ENCODE data around the gene CSGALNACT2. TPM values are rescaled to one million over a fixed set of nuclear protein-coding genes. Genes with fewer than 3 reads are reported as not detected.

The CSGALNACT2 gene
- total and polyA plus RNA-seq, 2 of the 13 experiments (the other 11 are each of a cell fraction or from before 2014, with no cell fraction given), result 3.3 to 7.1 TPM

GRCh38 chr10:43120116-43120928, 17.9 kb upstream of the CSGALNACT2 start:
- DNase-seq (ENCODE audit: low spot score) (no peak), FAIRE-seq (no peak), ATAC-seq (no peak)
- Histone ChIP-seq H3K79me2 (ENCODE audit: insufficient read depth, low read length) (no peaks in the 10 kb centered on the region), H2AFZ (ENCODE audit: low read length) (no peak overlapping the region), H3K4me3 (replicated peaks in 1 of 3; ENCODE audit: insufficient read depth in 1 of 3, low read depth in 2 of 3, low read length in 3 of 3) (no peak overlapping the region), H4K20me1 (ENCODE audit: insufficient read depth, low read length) (no peaks in the 10 kb centered on the region), H3K9ac (ENCODE audit: insufficient read depth, low read depth, low read length) (no peak overlapping the region), H3K4me1 (ENCODE audit: insufficient read depth, low read length) (no peaks in the 10 kb centered on the region), H3K9me3 (ENCODE audit: low read length) (no peaks in the 10 kb centered on the region), H3K36me3 (replicated peaks in 1 of 2; ENCODE audit: control insufficient read depth in 1 of 2, insufficient read depth in 2 of 2, low read length in 2 of 2) (no peaks in the 10 kb centered on the region), H3K27me3 (ENCODE audit: control insufficient read depth in 1 of 2, insufficient read depth in 2 of 2, low read length in 2 of 2) (peaks cover 6 to 64% of the 10 kb centered on the region in 2 experiments), H3K4me2 (ENCODE audit: low read depth, low read length) (no peak overlapping the region), H3K27ac (ENCODE audit: extremely low read length, insufficient read depth, low read length) (no peak overlapping the region)
- 16% methylated on average over 15 of the region's 19 CpGs for WGBS (ENCODE audit: low lambda C conversion rate)
- intact Hi-C loops (cut with micrococcal nuclease; ENCODE audit: unreplicated experiment), result no loop called here
- in situ Hi-C loops (cut with HindIII; ENCODE audit: extremely low pct_ligation_motif_present, low pct_unique_long_range_greater_than_20kb), result no loop called here
- CTCF ChIA-PET (ENCODE audit: low intra/inter-chr PET ratio, low total read pairs), result no interaction called here
- no TSS peak for BruUV-seq (replicated peaks)
- POLR2A ChIA-PET, result no interaction called here
- TF ChIP-seq CCDC6 (CRISPR knock-in tag; IDR thresholded peaks at IDR 0.05) (no peak), MIER2 (CRISPR knock-in tag; IDR thresholded peaks at IDR 0.05) (no peak), RARA (CRISPR knock-in tag; IDR thresholded peaks at IDR 0.05) (no peak), MNT (IDR thresholded peaks at IDR 0.05) (no peak), DBP (CRISPR knock-in tag; IDR thresholded peaks at IDR 0.05; ENCODE audit: not compliant biosample characterization) (no peak), ZNF556 (CRISPR knock-in tag; IDR thresholded peaks at IDR 0.05; ENCODE audit: borderline replicate concordance) (no peak), KLF12 (CRISPR knock-in tag; IDR thresholded peaks at IDR 0.05; ENCODE audit: borderline replicate concordance) (no peak), ZSCAN12 (CRISPR knock-in tag; IDR thresholded peaks at IDR 0.05) (no peak), ZNF549 (CRISPR knock-in tag; IDR thresholded peaks at IDR 0.05) (no peak), TCF7 (IDR thresholded peaks at IDR 0.05; ENCODE audit: low read depth) (no peak), SIX4 (CRISPR knock-in tag; IDR thresholded peaks at IDR 0.05) (no peak), ZNF569 (CRISPR knock-in tag; IDR thresholded peaks at IDR 0.05; ENCODE audit: borderline replicate concordance) (no peak), ZNF577 (CRISPR knock-in tag; IDR thresholded peaks at IDR 0.05; ENCODE audit: borderline replicate concordance, low read depth) (no peak), ATF2 (CRISPR knock-in tag; IDR thresholded peaks at IDR 0.05) (no peak), RFXANK (CRISPR knock-in tag; IDR thresholded peaks at IDR 0.05) (no peak)
- TF ChIP-seq, protein P1, sequence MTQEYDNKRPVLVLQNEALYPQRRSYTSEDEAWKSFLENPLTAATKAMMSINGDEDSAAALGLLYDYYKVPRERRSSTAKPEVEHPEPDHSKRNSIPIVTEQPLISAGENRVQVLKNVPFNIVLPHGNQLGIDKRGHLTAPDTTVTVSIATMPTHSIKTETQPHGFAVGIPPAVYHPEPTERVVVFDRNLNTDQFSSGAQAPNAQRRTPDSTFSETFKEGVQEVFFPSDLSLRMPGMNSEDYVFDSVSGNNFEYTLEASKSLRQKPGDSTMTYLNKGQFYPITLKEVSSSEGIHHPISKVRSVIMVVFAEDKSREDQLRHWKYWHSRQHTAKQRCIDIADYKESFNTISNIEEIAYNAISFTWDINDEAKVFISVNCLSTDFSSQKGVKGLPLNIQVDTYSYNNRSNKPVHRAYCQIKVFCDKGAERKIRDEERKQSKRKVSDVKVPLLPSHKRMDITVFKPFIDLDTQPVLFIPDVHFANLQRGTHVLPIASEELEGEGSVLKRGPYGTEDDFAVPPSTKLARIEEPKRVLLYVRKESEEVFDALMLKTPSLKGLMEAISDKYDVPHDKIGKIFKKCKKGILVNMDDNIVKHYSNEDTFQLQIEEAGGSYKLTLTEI (CRISPR knock-in tag; conservative IDR thresholded peaks at IDR 0.05), result no peak
- TF ChIP-seq, protein P2, sequence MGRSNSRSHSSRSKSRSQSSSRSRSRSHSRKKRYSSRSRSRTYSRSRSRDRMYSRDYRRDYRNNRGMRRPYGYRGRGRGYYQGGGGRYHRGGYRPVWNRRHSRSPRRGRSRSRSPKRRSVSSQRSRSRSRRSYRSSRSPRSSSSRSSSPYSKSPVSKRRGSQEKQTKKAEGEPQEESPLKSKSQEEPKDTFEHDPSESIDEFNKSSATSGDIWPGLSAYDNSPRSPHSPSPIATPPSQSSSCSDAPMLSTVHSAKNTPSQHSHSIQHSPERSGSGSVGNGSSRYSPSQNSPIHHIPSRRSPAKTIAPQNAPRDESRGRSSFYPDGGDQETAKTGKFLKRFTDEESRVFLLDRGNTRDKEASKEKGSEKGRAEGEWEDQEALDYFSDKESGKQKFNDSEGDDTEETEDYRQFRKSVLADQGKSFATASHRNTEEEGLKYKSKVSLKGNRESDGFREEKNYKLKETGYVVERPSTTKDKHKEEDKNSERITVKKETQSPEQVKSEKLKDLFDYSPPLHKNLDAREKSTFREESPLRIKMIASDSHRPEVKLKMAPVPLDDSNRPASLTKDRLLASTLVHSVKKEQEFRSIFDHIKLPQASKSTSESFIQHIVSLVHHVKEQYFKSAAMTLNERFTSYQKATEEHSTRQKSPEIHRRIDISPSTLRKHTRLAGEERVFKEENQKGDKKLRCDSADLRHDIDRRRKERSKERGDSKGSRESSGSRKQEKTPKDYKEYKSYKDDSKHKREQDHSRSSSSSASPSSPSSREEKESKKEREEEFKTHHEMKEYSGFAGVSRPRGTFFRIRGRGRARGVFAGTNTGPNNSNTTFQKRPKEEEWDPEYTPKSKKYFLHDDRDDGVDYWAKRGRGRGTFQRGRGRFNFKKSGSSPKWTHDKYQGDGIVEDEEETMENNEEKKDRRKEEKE (IDR thresholded peaks at IDR 0.05), result no peak

Measured in HepG2 (cell line).